ENCODE measurements around the gene MLH3.
A peak's percentile ranks its signal among the peaks of the same experiment; 100 is the strongest.

Gene MLH3

DNA sequence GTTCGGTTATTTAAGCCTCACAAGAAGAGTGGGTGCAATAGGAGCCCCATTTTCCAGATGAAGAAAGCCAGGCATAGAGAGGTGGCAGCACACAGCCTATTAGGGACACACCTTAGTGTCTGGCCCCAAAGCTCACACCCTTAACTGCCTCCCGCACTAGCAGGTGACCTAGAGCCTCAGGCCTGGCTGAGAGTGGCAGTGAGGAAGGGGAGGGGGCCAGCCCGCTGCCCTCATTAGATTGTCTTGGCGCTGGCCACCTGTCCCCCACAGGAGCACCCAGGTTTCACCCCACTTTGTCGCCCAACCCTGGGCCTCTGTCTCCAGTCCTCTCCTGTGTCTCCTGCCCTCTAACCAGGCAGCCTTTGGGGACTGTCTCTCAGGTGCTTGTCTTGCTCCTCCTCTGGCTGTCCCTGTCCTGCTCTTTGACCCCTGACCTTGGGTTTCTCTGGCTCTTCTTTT, 77.3 kb downstream of the MLH3 start:
- DNase-seq (ENCODE audit: low read depth) = no peak
- no peak overlapping the region for H3K4me3 ChIP-seq (ENCODE audit: low read length)
- TF ChIP-seq CTCF (conservative IDR thresholded peaks at IDR 0.05; ENCODE audit: low read length) = no peak

DNA sequence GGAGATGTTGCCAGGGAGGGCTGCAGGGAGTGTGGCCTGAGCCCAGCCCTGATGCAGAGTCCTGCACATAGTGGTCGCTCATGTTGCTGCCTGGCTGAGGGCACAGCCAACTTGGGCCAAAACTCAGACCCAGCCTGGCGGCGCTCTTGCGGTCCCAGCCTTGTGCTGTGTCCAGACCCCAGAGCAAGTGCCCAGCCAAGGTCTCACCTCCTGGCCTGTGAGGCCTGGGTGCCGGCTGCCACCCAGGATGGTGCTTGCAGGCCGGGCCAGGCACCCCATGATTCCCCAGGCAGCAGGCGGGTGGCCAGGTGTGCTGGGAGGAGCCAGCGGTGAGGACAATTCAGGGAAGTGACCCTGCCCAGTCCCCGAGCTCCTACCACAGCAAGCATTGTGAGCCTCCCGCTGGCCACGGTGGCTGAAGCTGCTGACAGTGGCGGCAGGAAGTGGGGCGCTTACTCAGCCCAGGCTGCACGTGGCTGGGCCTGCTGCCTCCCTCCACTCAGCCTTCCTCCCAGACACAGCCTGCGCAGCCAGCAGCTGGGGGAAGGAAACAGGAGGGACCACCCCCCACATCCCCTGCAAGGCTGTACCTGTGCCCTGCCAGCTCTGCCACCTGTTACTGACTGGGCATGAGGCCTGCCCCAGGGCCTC, 78.1 kb downstream of the MLH3 start:
- no peak for DNase-seq (ENCODE audit: low read depth)
- TF ChIP-seq CTCF (conservative IDR thresholded peaks at IDR 0.05; ENCODE audit: low read length) = no peak
- H3K4me3 ChIP-seq (ENCODE audit: low read length) = no peak overlapping the region

- DNase-seq (ENCODE audit: low read depth) = no peak
- no peak for TF ChIP-seq CTCF (conservative IDR thresholded peaks at IDR 0.05; ENCODE audit: low read length)
- H3K4me3 ChIP-seq (ENCODE audit: low read length) = no peak overlapping the region
Measured at GRCh38 chr14:74968811-74969210, 82.5 kb downstream of the MLH3 start.

DNA sequence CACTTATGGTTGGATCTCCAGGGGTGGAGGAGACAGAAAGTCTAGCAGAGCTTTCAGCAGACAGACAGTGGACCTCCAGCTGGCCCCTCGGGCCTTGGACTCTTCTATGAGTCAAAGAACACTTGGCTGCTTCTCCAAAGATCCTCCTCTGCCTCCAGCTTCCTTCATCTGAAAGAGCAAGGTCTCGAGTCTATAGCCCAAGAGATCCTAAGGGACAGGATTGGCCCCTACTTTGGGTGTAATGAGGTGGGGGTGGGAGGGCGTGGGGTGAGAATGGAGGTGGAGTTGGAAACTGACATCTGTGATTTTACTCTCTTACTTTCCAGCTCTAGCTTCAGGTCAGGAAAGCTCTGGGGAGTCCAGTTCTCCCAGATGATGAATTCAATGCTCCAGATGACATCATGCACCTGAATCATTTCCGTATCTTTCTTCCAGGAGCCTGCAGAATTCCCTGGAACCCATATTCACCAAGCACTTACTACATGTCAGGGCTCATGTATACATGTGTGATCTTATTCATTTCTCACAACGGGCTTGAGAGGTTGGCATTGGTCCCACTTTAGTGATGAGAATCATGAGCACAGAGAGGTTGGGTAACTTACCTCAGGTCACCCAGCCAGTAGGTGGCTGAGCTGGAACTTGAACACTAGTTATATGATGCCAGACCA, 85.6 kb downstream of the MLH3 start:
- H3K4me3 ChIP-seq (ENCODE audit: low read length) = no peak overlapping the region
- no peak for DNase-seq (ENCODE audit: low read depth)
- no peak for TF ChIP-seq CTCF (conservative IDR thresholded peaks at IDR 0.05; ENCODE audit: low read length)

DNA sequence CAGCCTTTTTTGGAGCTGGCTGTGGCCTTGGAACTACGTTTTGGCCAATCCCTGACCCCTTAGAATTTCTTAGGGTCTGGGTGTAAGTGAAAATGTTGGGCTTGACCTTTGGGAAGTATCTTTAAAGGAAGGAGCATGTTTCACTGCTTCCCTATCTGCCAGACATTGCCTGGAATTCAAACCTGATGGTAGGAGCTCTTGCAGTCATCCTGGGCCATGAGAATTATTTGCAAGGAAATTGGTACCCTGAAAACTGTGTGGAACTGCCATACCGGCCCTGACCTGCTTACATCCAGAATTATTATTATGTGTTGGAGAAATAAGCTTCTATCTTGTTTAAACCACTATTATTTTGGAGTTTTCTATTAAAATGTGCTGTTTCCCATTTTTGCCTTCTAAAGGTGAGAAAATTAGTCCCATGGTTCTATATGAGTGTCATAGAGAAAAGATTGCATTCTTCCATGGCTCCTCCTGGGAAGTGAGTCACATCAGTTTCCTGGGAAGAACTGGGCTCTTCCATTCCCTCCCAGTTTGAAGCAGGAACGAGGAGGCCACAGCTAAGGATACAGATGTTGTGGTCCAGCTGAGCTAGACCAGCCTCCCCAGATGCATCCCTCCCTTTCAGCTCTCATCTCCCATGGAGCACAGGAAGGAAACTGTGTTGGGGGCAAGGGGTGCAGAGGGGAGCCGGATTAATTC, 86.3 kb downstream of the MLH3 start:
- peak; percentile 42 for DNase-seq (ENCODE audit: low read depth)
- H3K4me3 ChIP-seq (ENCODE audit: low read length) = no peak overlapping the region
- no peak for TF ChIP-seq CTCF (conservative IDR thresholded peaks at IDR 0.05; ENCODE audit: low read length)
